ENCODE data around the gene IFNL1. TPM values are rescaled to one million over a fixed set of nuclear protein-coding genes. Genes with fewer than 3 reads are reported as not detected.

Gene IFNL1
- total and polyA plus RNA-seq, 2 donors (not counting 1 experiment from before 2014, with no cell fraction given) = not detected

GRCh38 chr19:39257227-39257626 is 39.0 kb upstream of the IFNL1 start:
- H3K36me3 ChIP-seq (replicated peaks in 1 of 2; ENCODE audit: control extremely low read depth in 1 of 2, control insufficient read depth in 1 of 2, extremely low read depth in 1 of 2, insufficient read depth in 2 of 2, low read length in 1 of 2) = no peaks in the 10 kb centered on the region
- H3K27ac Mint-ChIP-seq = no peak overlapping the region
- no peak overlapping the region for H3K9ac ChIP-seq (ENCODE audit: low read length)
- peaks cover 0 to 6% (median 0%) of the 10 kb centered on the region in 3 donors for H3K9me3 ChIP-seq (ENCODE audit: control extremely low read depth in 1 of 3, control insufficient read depth in 2 of 3, insufficient read depth in 1 of 3, low read length in 2 of 3)
- ATAC-seq (ENCODE audit: low read depth) (no peak), DNase-seq (no peak)
- H3K4me3 ChIP-seq (ENCODE audit: control extremely low read depth in 1 of 5, extremely low read depth in 1 of 5, insufficient read depth in 1 of 5, low read depth in 2 of 5, low read length in 4 of 5) = no peak overlapping the region
- H3K27ac ChIP-seq (ENCODE audit: low read length in 2 of 2) = no peak overlapping the region
- H3K4me2 ChIP-seq (replicated peaks; ENCODE audit: low read depth, low read length, poor library complexity, severe bottlenecking) = no peak overlapping the region
- H3K27me3 ChIP-seq (replicated peaks in 1 of 4; ENCODE audit: control extremely low read depth in 1 of 4, control insufficient read depth in 3 of 4, insufficient read depth in 4 of 4, low read length in 3 of 4) = peaks cover 0 to 23% (median 7%) of the 10 kb centered on the region in 4 experiments
- H3K4me1 ChIP-seq (ENCODE audit: control insufficient read depth in 2 of 2, insufficient read depth in 2 of 2, low read length in 2 of 2) = no peaks in the 10 kb centered on the region
- H3K9me3 Mint-ChIP-seq (ENCODE audit: insufficient read depth) = no peaks in the 10 kb centered on the region
- H3K4me1 Mint-ChIP-seq = no peaks in the 10 kb centered on the region
- ChIA-PET CTCF (no interaction called here), POLR2A (no interaction called here)
- peaks cover 9% of the 10 kb centered on the region for H3K27me3 Mint-ChIP-seq
- no peak overlapping the region for H3K4me3 Mint-ChIP-seq
- TF ChIP-seq CTCF (IDR thresholded peaks at IDR 0.05) (no peak), EZH2 (IDR thresholded peaks at IDR 0.05; ENCODE audit: borderline replicate concordance, insufficient read depth, low read depth, low read length, poor library complexity, severe bottlenecking) (no peak)
- no peaks in the 10 kb centered on the region for H4K20me1 ChIP-seq (ENCODE audit: control insufficient read depth, insufficient read depth, low read length, poor library complexity, severe bottlenecking)
- intact Hi-C loops (cut with micrococcal nuclease) = no loop called here
- no peaks in the 10 kb centered on the region for H3K79me2 ChIP-seq (ENCODE audit: control insufficient read depth, insufficient read depth, low read length)
- no peak overlapping the region for H2AFZ ChIP-seq (ENCODE audit: insufficient read depth, low read depth, low read length, poor library complexity, severe bottlenecking)
- no CpG with 5 or more reads among the region's 4 CpGs for WGBS (ENCODE audit: insufficient coverage)

- H3K36me3 ChIP-seq (replicated peaks in 1 of 2; ENCODE audit: control extremely low read depth in 1 of 2, control insufficient read depth in 1 of 2, extremely low read depth in 1 of 2, insufficient read depth in 2 of 2, low read length in 1 of 2) = no peaks in the 10 kb centered on the region
- Mint-ChIP-seq H3K27ac (no peak overlapping the region), H3K9me3 (ENCODE audit: insufficient read depth) (no peaks in the 10 kb centered on the region), H3K4me3 (no peak overlapping the region), H3K4me1 (peaks cover 3% of the 10 kb centered on the region), H3K27me3 (peaks cover 27% of the 10 kb centered on the region)
- H3K4me3 ChIP-seq (ENCODE audit: control extremely low read depth in 1 of 5, extremely low read depth in 1 of 5, insufficient read depth in 1 of 5, low read depth in 2 of 5, low read length in 4 of 5) = no peak overlapping the region
- peaks cover 0 to 46% (median 26%) of the 10 kb centered on the region in 4 experiments for H3K27me3 ChIP-seq (replicated peaks in 1 of 4; ENCODE audit: control extremely low read depth in 1 of 4, control insufficient read depth in 3 of 4, insufficient read depth in 4 of 4, low read length in 3 of 4)
- no peak overlapping the region for H3K4me2 ChIP-seq (replicated peaks; ENCODE audit: low read depth, low read length, poor library complexity, severe bottlenecking)
- no peak overlapping the region for H3K9ac ChIP-seq (ENCODE audit: low read length)
- H2AFZ ChIP-seq (ENCODE audit: insufficient read depth, low read depth, low read length, poor library complexity, severe bottlenecking) = no peak overlapping the region
- no peak for DNase-seq
- intact Hi-C loops (cut with micrococcal nuclease) = no loop called here
- 100% methylated on average over 1 of the region's 3 CpGs for WGBS (ENCODE audit: insufficient coverage)
- H3K4me1 ChIP-seq (ENCODE audit: control insufficient read depth in 2 of 2, insufficient read depth in 2 of 2, low read length in 2 of 2) = peaks cover 5 to 8% of the 10 kb centered on the region in 2 donors
- no peak overlapping the region for H3K27ac ChIP-seq (ENCODE audit: low read length in 2 of 2)
- H3K79me2 ChIP-seq (ENCODE audit: control insufficient read depth, insufficient read depth, low read length) = no peaks in the 10 kb centered on the region
- TF ChIP-seq CTCF (IDR thresholded peaks at IDR 0.05) (no peak), EZH2 (IDR thresholded peaks at IDR 0.05; ENCODE audit: borderline replicate concordance, insufficient read depth, low read depth, low read length, poor library complexity, severe bottlenecking) (no peak)
- ATAC-seq (ENCODE audit: low read depth) = no peak
- H3K9me3 ChIP-seq (ENCODE audit: control extremely low read depth in 1 of 3, control insufficient read depth in 2 of 3, insufficient read depth in 1 of 3, low read length in 2 of 3) = peaks cover 0 to 6% (median 0%) of the 10 kb centered on the region in 3 donors
- ChIA-PET CTCF (interaction anchor here (0.6 kb wide), 1 partner anchor 27 kb away, joined by 3 read pairs; no protein-coding TSS in a partner anchor), POLR2A (no interaction called here)
- H4K20me1 ChIP-seq (ENCODE audit: control insufficient read depth, insufficient read depth, low read length, poor library complexity, severe bottlenecking) = no peaks in the 10 kb centered on the region
These were observed 34.5 kb upstream of the IFNL1 start for GRCh38 chr19:39261704-39262103.

Data from B cell (primary cell).